GM10266 (cell line): Measurements from ENCODE around the gene DNASE1L1.

Source experiments
- DNase-seq: peaks from one replicate; pipeline ENCODE4 v3.0.0; 2012; ENCODE audit errors: extremely low spot score
- TF ChIP-seq, protein P1 (sequence below): IDR thresholded peaks from 2 replicates; pipeline ENCODE4 v1.5.1; 2012; ENCODE audit warnings: mild to moderate bottlenecking, low read depth; ENCODE audit not compliant: control insufficient read depth, insufficient read depth; ENCODE audit errors: missing control alignments

DNASE1L1 gene

GRCh38 chrX:154448484-154448883, 39.4 kb upstream of the DNASE1L1 start:
- DNase-seq: no peak

DNA sequence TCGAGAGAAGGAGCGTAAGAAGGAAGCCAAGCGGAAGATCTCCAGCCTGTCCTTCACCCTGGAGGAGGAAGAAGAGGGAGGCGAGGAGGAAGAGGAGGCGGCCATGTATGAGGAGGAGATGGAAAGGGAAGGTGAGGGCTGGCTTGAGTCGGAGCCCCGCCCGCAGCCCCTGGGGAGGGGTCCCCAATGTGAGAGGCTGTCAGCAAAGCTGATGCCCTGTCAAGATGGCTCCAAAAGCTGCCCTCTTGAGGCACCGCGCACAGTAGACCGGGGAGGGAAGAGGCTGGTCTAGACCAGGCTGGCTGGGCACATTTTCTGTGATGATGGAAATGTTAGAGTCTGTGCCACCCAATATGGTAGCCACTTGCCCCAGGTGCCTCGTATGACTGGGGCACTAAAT, 37.4 kb upstream of the DNASE1L1 start:
- TF ChIP-seq, protein P1, sequence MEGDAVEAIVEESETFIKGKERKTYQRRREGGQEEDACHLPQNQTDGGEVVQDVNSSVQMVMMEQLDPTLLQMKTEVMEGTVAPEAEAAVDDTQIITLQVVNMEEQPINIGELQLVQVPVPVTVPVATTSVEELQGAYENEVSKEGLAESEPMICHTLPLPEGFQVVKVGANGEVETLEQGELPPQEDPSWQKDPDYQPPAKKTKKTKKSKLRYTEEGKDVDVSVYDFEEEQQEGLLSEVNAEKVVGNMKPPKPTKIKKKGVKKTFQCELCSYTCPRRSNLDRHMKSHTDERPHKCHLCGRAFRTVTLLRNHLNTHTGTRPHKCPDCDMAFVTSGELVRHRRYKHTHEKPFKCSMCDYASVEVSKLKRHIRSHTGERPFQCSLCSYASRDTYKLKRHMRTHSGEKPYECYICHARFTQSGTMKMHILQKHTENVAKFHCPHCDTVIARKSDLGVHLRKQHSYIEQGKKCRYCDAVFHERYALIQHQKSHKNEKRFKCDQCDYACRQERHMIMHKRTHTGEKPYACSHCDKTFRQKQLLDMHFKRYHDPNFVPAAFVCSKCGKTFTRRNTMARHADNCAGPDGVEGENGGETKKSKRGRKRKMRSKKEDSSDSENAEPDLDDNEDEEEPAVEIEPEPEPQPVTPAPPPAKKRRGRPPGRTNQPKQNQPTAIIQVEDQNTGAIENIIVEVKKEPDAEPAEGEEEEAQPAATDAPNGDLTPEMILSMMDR: no peak
- no peak for DNase-seq

More at GRCh38 chrX:154448484-154448883, 39.4 kb upstream of the DNASE1L1 start:
- TF ChIP-seq, protein P1: no peak

DNA sequence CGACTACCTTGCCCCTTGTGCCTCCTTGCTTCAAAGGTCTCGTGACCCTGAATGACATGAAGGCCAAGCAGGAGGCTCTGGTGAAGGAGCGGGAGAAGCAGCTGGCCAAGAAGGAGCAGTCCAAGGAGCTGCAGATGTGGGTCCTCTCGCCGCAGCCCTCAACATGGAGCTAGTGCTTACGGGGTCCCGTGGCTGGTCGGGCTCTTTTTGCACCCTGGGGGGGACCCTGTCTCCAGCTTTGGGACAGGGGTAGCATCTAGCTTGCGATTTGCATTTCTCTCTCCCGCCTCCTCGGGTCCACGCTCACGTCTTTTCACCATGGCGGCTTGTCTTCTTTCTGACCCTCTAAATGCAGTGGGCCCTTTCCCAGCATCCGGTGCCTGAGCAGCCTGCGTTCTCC, 36.7 kb upstream of the DNASE1L1 start:
- no peak for DNase-seq
- TF ChIP-seq, protein P1: no peak

DNA sequence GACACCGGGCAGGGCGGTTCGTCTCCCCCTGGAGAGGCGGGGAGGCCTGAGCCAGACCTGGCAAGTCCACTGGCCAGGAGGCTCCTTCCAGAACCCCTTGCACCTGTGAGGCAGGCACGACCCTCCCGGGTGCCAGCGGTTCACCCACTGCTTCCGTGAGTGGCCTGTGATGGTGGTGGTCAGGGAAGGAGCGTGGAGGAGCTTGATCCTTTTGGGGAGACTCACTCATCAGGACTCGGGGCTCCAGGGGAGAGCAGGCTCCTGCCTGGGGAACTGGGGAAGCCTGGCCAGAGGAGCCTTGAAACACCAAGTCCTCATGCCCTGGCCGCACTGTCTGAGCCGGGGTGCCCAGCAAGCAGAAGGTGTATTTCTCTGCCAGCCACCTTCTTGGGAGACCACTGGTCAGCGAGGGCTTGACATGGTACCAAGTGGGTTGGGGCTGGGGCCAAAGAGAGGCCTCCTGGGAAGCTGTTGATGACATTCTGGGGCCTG, 35.7 kb upstream of the DNASE1L1 start:
- TF ChIP-seq, protein P1: no peak
- DNase-seq: no peak

DNA sequence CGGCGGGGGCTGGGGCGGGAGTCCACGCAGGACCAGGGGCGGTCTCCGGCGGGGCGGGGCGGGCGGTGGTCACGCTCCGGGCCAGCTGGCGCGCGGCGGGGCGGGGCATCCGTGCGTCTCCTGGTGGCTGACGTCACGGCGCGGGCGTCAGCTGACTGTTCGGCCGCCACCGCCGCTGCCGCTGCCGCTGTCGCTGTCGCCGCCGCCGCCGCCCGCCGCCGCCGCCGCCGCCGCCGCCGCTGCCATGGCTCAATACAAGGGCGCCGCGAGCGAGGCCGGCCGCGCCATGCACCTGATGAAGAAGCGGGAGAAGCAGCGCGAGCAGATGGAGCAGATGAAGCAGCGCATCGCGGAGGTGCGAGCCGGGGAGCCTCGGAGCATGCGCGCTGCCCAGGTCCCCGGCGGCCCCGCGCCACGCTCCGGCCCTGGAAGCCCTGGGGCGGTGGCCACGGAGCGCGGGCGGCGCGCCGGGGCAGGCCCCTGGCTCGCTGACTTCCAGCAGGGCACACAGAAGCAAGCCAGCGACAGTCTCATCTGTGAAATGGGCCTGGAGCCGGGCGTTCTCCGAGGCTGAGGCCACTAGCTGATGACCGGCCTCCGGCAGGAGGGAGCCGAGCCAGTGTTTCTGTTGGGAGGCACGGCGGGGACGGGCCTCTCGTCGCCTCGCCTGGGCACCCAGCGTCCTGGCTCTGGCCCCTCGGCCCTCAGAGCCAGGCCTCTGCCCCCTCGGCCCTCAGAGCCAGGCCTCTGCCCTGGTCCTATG, 35.1 kb upstream of the DNASE1L1 start, which contains the start of gene FAM50A:
Gene FAM50A, plus strand, starts transcription at position 150 of the 763 bp plus-strand sequence. Its CDS starts 95 bp downstream, at position 245.
- TF ChIP-seq, protein P1: no peak
- peak; percentile 92 for DNase-seq

DNA sequence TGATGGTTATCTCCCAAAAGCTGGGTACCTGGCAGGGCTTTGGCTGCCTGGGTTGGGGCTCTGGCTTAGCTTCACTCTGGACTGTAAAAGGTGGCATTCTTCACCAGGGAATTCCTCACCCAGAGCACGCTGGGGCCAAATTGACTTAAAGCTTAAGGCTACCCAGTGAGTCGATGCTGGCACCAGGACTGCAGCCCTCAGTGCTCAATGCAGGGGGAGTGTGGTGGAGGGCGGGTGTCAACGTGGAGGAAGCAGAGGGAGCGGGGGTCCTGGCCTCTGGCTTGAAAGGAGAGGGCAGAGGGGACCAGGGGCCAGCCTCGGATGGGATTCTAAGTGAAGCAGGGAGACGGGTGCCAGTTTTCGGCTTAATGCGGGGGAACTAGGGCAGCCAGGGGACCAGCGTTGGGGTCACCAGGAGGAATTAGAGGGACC, 34.4 kb upstream of the DNASE1L1 start:
- DNase-seq: no peak
- TF ChIP-seq, protein P1: no peak
